Breast epithelium (tissue), 4 donors: ENCODE data around the gene CTNNA3. TPM values are rescaled to one million over a fixed set of nuclear protein-coding genes. Genes with fewer than 3 reads are reported as not detected.

Source experiments
- DNase-seq, 2 donors: peaks; one replicate each; pipeline ENCODE4 v3.0.0-alpha.2; 2019; ENCODE audit warnings: low spot score in 2 of 2
- H3K27ac ChIP-seq, 2 donors: fragments of 200-600 bp; sonication (generic) in 1 of 2; one replicate each; pipeline ENCODE4 v1.5.1; 2016 to 2019; ENCODE audit warnings: mild to moderate bottlenecking in 1 of 2
- H3K27me3 ChIP-seq, 2 donors: fragments of 200-600 bp; sonication (generic) in 1 of 2; one replicate each; pipeline versions ENCODE4 v1.5.1 to v1.6.0; 2017 to 2019; ENCODE audit warnings: control low read depth in 1 of 2, mild to moderate bottlenecking in 1 of 2
- H3K36me3 ChIP-seq: fragments of 200-600 bp; one replicate; pipeline ENCODE4 v1.5.1; 2019
- H3K4me1 ChIP-seq, 2 donors: fragments of 200-600 bp; sonication (generic); one replicate each; pipeline ENCODE4 v1.5.1; 2016 to 2019; ENCODE audit warnings: control low read depth in 1 of 2
- H3K4me3 ChIP-seq, 3 donors: fragments of 200-600 bp; sonication (generic); 1 replicate in 2 of 3; 2 replicates in 1 of 3; pipeline ENCODE4 v1.5.1; 2016 to 2019; ENCODE audit warnings: mild to moderate bottlenecking in 3 of 3, moderate library complexity in 2 of 3
- H3K9me3 ChIP-seq, 2 donors: fragments of 200-600 bp; sonication (generic) in 1 of 2; one replicate each; pipeline ENCODE4 v1.5.1; 2016 to 2019; ENCODE audit warnings: control low read depth in 1 of 2
- POLR2A ChIP-seq: fragments of 450-650 bp; IDR thresholded peaks from one replicate; pipeline ENCODE4 v1.6.1; 2016; ENCODE audit warnings: antibody characterized with exemption, mild to moderate bottlenecking, moderate library complexity
- POLR2AphosphoS5 ChIP-seq, 3 donors: sonication (generic); formaldehyde crosslinking; IDR thresholded peaks; one replicate each; pipeline ENCODE4 v1.6.1; 2017; ENCODE audit warnings: antibody characterized with exemption in 3 of 3
- intact Hi-C: fragments of 100-400 bp; cut with DNase I; formaldehyde crosslinking; loops from one replicate; pipeline ENCODE4 v1.15.1; 2023; ENCODE audit warnings: low total_unique reads
- total RNA-seq, 3 donors: library from RNA; depleted of rRNA; stranded (reverse); fragments of >200 nt; gene quantifications; one replicate each; pipeline ENCODE4 v1.1.0, GENCODE V29; 2016
- TF ChIP-seq, protein P1 (sequence below), 3 donors: fragments of 450-650 bp; IDR thresholded peaks; one replicate each; pipeline ENCODE4 v1.5.1; 2016 to 2017; ENCODE audit warnings: antibody characterized with exemption in 3 of 3, mild to moderate bottlenecking in 3 of 3, moderate library complexity in 3 of 3

Gene CTNNA3
- total RNA-seq, 3 donors from 2014 or later = 0.33 to 1.1 (median 0.59) TPM

GRCh38 chr10:66836057-66836456 is 859.9 kb downstream of the CTNNA3 start:
- TF ChIP-seq, protein P1, sequence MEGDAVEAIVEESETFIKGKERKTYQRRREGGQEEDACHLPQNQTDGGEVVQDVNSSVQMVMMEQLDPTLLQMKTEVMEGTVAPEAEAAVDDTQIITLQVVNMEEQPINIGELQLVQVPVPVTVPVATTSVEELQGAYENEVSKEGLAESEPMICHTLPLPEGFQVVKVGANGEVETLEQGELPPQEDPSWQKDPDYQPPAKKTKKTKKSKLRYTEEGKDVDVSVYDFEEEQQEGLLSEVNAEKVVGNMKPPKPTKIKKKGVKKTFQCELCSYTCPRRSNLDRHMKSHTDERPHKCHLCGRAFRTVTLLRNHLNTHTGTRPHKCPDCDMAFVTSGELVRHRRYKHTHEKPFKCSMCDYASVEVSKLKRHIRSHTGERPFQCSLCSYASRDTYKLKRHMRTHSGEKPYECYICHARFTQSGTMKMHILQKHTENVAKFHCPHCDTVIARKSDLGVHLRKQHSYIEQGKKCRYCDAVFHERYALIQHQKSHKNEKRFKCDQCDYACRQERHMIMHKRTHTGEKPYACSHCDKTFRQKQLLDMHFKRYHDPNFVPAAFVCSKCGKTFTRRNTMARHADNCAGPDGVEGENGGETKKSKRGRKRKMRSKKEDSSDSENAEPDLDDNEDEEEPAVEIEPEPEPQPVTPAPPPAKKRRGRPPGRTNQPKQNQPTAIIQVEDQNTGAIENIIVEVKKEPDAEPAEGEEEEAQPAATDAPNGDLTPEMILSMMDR (IDR thresholded peaks at IDR 0.05) = no peak
- TF ChIP-seq POLR2A (no peak), POLR2AphosphoS5 (IDR thresholded peaks at IDR 0.05) (no peak)
- Histone ChIP-seq H3K9me3 (no peaks in the 10 kb centered on the region), H3K4me1 (no peaks in the 10 kb centered on the region), H3K4me3 (no peak overlapping the region), H3K27me3 (no peaks in the 10 kb centered on the region), H3K36me3 (no peaks in the 10 kb centered on the region), H3K27ac (no peak overlapping the region)
- intact Hi-C loops = no loop called here
- no peak for DNase-seq

DNA sequence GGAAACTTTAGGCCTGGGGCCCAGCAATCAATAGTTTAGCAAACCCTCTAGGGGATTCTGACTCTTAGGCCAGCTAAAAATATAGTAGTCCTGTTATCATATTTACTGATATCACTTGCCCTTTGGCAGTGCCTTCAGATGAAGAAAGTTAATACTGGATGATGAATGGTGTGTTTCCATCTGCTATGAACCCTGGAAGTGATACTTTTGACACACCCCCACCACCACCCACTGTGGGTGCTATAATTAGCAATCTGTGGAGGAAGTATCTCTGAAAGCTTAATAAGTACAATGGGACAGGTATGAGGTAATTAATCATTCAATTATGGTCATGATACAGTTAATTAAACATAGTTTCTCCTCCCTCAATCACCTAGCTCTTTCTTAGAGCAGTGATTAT is 860.6 kb downstream of the CTNNA3 start:
- no peak overlapping the region for H3K4me3 ChIP-seq
- H3K36me3 ChIP-seq = no peaks in the 10 kb centered on the region
- no peaks in the 10 kb centered on the region for H3K9me3 ChIP-seq
- no peak for DNase-seq
- intact Hi-C loops = no loop called here
- TF ChIP-seq POLR2AphosphoS5 (IDR thresholded peaks at IDR 0.05) = no peak
- TF ChIP-seq POLR2A = no peak
- TF ChIP-seq, protein P1 (IDR thresholded peaks at IDR 0.05) = no peak
- no peaks in the 10 kb centered on the region for H3K4me1 ChIP-seq
- H3K27ac ChIP-seq = no peak overlapping the region
- H3K27me3 ChIP-seq = no peaks in the 10 kb centered on the region

DNA sequence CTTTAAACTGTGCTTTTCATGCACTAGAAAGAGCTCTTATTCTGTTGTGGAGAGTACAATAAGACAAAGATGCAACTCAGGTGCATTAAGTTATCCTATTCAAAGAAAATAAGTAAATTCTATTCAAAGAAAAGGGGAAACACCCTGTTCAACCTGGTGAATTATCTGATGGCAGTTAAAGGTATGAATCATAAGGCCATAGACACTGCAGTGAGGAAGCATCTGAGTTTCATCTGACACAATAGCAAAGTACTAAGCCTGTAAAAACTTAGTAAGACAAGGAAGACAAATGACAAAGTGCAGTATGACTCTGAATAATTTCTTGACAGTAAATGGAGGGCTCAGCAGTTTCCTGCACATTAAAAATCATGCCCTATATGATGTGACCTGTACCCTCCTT is 861.2 kb downstream of the CTNNA3 start:
- H3K4me3 ChIP-seq = no peak overlapping the region
- intact Hi-C loops = no loop called here
- no peaks in the 10 kb centered on the region for H3K36me3 ChIP-seq
- DNase-seq = no peak
- H3K9me3 ChIP-seq = no peaks in the 10 kb centered on the region
- H3K27ac ChIP-seq = no peak overlapping the region
- no peaks in the 10 kb centered on the region for H3K27me3 ChIP-seq
- TF ChIP-seq POLR2A (no peak), POLR2AphosphoS5 (IDR thresholded peaks at IDR 0.05) (no peak)
- TF ChIP-seq, protein P1 (IDR thresholded peaks at IDR 0.05) = no peak
- no peaks in the 10 kb centered on the region for H3K4me1 ChIP-seq

GRCh38 chr10:66833861-66834260 is 862.1 kb downstream of the CTNNA3 start:
- Histone ChIP-seq H3K27ac (no peak overlapping the region), H3K9me3 (no peaks in the 10 kb centered on the region), H3K4me1 (no peaks in the 10 kb centered on the region), H3K4me3 (no peak overlapping the region), H3K36me3 (no peaks in the 10 kb centered on the region), H3K27me3 (no peaks in the 10 kb centered on the region)
- intact Hi-C loops = no loop called here
- no peak for DNase-seq
- no peak for TF ChIP-seq POLR2AphosphoS5 (IDR thresholded peaks at IDR 0.05)
- TF ChIP-seq POLR2A = no peak
- TF ChIP-seq, protein P1 (IDR thresholded peaks at IDR 0.05) = no peak

GRCh38 chr10:66832781-66833422 is 863.1 kb downstream of the CTNNA3 start:
- intact Hi-C loops = no loop called here
- no peaks in the 10 kb centered on the region for H3K36me3 ChIP-seq
- H3K9me3 ChIP-seq = no peaks in the 10 kb centered on the region
- TF ChIP-seq, protein P1 (IDR thresholded peaks at IDR 0.05) = no peak
- no peak for TF ChIP-seq POLR2AphosphoS5 (IDR thresholded peaks at IDR 0.05)
- no peak for TF ChIP-seq POLR2A
- DNase-seq = no peak
- H3K4me1 ChIP-seq = no peaks in the 10 kb centered on the region
- no peak overlapping the region for H3K27ac ChIP-seq
- no peaks in the 10 kb centered on the region for H3K27me3 ChIP-seq
- no peak overlapping the region for H3K4me3 ChIP-seq
